Body of pancreas (tissue), 4 donors: ENCODE data around the gene TBC1D14.

Experiments
- POLR2A ChIP-seq, 3 donors: fragments of 450-650 bp; IDR thresholded peaks; one replicate each; pipeline ENCODE4 v1.6.1; 2016; ENCODE audit warnings: antibody characterized with exemption in 3 of 3, mild to moderate bottlenecking in 2 of 3
- TF ChIP-seq, protein P1 (sequence below), 7 experiments: fragments of 450-650 bp in 4 of 7; fragments of 200-600 bp in 3 of 7; sonication (generic) in 3 of 7; IDR thresholded peaks; one replicate each; pipeline ENCODE4 v1.5.1; 2016 to 2019; ENCODE audit warnings: antibody characterized with exemption in 7 of 7

DNA sequence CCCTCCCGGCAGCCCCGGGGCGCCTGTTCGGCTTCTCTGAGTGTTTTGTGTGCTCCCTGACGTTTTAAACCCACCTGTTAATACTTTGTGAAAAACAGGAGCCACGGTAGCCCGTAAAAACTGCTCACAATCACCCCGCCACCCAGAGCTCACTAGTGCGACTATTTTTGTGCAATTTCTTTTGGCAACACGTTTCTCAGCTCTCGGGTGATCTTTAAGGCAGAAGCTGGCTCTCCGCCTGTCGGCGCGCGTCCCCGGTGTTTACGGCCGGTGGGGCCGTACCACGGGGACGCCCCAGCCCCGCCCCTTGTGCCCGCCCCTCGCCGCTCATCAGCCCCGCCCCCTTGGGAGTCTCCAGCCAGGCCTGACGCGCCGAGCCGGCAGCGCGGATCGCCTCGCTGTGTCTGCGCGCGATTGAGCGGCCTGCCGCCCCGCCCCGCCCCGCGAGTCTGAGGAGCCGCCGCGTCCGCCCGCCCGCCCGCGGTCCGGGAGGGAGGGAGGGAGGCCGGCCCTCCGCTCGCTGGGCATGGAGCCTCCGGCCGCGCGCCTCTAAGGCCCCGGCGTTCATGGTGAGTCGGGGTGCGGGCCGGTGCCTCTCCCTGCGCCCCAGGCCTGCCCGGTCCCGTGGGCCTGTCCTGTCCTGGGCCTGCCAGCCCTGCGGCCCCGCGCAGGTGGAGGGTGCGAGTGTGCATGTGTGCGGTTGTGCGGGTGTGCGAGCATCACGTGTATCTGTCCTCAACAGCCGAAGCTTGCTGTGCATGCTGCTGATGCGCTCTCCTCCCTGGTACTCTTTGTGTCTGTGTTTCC, 77.4 kb downstream of the TBC1D14 start:
- TF ChIP-seq, protein P1, sequence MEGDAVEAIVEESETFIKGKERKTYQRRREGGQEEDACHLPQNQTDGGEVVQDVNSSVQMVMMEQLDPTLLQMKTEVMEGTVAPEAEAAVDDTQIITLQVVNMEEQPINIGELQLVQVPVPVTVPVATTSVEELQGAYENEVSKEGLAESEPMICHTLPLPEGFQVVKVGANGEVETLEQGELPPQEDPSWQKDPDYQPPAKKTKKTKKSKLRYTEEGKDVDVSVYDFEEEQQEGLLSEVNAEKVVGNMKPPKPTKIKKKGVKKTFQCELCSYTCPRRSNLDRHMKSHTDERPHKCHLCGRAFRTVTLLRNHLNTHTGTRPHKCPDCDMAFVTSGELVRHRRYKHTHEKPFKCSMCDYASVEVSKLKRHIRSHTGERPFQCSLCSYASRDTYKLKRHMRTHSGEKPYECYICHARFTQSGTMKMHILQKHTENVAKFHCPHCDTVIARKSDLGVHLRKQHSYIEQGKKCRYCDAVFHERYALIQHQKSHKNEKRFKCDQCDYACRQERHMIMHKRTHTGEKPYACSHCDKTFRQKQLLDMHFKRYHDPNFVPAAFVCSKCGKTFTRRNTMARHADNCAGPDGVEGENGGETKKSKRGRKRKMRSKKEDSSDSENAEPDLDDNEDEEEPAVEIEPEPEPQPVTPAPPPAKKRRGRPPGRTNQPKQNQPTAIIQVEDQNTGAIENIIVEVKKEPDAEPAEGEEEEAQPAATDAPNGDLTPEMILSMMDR (IDR thresholded peaks at IDR 0.05): peak in 2 of 7 experiments; percentile 14 to 37
- TF ChIP-seq POLR2A (IDR thresholded peaks at IDR 0.05): peak; percentile 28 to 83 (median 81)
